ENCODE measurements around the gene ALX1. TPM values are rescaled to one million over a fixed set of nuclear protein-coding genes. Genes with fewer than 3 reads are reported as not detected.

ALX1 gene
- total RNA-seq, 2 donors from 2014 or later, result not detected

DNA sequence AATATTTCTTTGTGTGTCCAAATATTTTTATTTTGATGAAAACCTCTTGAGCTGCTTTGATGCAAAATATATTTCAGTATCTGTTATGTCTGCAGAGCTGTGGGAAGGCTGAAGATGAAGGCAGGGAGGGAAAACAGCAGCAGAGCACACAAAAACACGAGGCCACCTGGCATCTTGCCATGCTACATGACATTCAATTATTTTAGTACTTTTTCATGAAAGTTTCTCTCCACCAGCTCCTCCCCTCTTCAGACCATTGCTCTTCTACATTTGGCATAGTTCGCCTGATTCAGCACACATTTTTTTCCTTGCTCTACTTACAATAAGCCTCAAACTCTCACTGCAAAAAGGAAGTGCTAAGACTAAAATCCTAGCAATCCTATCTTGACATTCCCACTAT, 4.6 kb upstream of the ALX1 start:
- TF ChIP-seq, protein P1, sequence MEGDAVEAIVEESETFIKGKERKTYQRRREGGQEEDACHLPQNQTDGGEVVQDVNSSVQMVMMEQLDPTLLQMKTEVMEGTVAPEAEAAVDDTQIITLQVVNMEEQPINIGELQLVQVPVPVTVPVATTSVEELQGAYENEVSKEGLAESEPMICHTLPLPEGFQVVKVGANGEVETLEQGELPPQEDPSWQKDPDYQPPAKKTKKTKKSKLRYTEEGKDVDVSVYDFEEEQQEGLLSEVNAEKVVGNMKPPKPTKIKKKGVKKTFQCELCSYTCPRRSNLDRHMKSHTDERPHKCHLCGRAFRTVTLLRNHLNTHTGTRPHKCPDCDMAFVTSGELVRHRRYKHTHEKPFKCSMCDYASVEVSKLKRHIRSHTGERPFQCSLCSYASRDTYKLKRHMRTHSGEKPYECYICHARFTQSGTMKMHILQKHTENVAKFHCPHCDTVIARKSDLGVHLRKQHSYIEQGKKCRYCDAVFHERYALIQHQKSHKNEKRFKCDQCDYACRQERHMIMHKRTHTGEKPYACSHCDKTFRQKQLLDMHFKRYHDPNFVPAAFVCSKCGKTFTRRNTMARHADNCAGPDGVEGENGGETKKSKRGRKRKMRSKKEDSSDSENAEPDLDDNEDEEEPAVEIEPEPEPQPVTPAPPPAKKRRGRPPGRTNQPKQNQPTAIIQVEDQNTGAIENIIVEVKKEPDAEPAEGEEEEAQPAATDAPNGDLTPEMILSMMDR (IDR thresholded peaks at IDR 0.05), result no peak
- no peak for TF ChIP-seq POLR2A (IDR thresholded peaks at IDR 0.05)
- no peak for ATAC-seq
- H3K27ac ChIP-seq, result no peak overlapping the region
- 9 to 22% methylated on average over 2 of the region's 2 CpGs for WGBS, 2 donors
- peaks cover 0 to 36% of the 10 kb centered on the region in 2 donors for H3K27me3 ChIP-seq
- H3K36me3 ChIP-seq (replicated peaks in 1 of 2; ENCODE audit: insufficient read depth in 1 of 2, low read depth in 2 of 2), result no peaks in the 10 kb centered on the region
- H3K4me3 ChIP-seq, result no peak overlapping the region
- no peak for DNase-seq
- H3K9me3 ChIP-seq, result peaks cover 0 to 4% (median 0%) of the 10 kb centered on the region in 3 donors
- intact Hi-C loops (cut with DNase I), result no loop called here
- H3K4me1 ChIP-seq, result peaks cover 10% of the 10 kb centered on the region

DNA sequence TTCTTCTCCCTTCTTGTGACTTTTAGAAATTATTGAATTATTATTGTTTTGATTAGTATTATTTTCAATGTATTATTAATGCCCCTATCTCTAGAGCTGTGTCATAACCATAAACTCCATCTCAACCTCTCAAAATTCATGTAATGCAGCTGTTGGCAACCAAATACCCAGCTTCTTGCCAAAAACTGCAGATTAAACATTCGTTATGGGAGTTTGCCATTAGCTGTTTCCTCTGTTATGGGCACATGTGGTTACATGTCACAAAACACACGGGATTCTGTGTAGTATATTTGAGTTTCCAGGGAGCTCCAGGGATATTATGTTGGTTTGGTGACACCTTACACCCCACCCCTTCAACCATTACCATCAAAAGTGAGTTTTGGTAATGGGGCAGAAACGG, 2.8 kb upstream of the ALX1 start:
- intact Hi-C loops (cut with DNase I), result no loop called here
- Histone ChIP-seq H3K36me3 (replicated peaks in 1 of 2; ENCODE audit: insufficient read depth in 1 of 2, low read depth in 2 of 2) (no peaks in the 10 kb centered on the region), H3K4me1 (peaks cover 19% of the 10 kb centered on the region), H3K9me3 (peaks cover 0 to 4% (median 0%) of the 10 kb centered on the region in 3 donors), H3K27ac (no peak overlapping the region), H3K4me3 (no peak overlapping the region), H3K27me3 (peaks cover 0 to 53% of the 10 kb centered on the region in 2 donors)
- no peak for DNase-seq
- WGBS, 2 donors, result 11 to 12% methylated on average over 3 of the region's 3 CpGs
- TF ChIP-seq POLR2A (IDR thresholded peaks at IDR 0.05), result no peak
- TF ChIP-seq, protein P1 (IDR thresholded peaks at IDR 0.05), result no peak
- no peak for ATAC-seq

DNA sequence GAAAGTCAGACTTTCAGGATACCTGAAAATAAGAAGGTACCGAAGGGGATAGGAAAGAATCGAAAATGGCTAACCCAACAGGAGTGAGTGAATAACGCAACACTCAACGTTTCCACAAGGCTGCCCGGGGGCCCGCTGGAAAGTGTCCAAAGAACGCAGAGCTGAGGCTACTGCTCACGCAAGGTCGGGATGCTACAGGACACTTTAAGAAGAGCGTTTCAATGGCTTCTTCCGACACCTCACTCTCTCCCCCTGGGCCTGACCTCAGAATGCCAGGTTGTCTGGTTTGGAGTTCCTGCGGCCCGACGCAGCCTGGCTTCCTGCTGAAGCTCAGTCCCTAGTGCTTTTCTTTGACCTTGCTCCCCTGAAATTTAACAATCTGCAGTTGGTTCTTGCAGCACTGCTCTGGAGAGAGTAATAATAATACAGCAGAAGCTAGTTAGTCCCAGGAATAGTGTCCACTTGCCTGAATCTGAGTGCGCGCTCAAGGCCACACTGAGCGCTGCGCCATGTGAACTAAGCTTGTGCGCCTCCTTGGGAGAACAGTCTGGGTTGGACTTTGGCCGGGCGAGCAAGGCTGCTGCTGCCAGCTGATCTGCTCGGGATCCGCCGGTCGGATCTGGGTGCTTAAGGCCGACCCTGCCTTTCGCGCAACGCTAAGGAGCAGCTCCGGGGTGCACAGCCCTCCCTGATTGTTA, 2.0 kb upstream of the ALX1 start:
- DNase-seq, result peak in 3 of 4 donors; percentile 12 to 36 (median 13)

DNA sequence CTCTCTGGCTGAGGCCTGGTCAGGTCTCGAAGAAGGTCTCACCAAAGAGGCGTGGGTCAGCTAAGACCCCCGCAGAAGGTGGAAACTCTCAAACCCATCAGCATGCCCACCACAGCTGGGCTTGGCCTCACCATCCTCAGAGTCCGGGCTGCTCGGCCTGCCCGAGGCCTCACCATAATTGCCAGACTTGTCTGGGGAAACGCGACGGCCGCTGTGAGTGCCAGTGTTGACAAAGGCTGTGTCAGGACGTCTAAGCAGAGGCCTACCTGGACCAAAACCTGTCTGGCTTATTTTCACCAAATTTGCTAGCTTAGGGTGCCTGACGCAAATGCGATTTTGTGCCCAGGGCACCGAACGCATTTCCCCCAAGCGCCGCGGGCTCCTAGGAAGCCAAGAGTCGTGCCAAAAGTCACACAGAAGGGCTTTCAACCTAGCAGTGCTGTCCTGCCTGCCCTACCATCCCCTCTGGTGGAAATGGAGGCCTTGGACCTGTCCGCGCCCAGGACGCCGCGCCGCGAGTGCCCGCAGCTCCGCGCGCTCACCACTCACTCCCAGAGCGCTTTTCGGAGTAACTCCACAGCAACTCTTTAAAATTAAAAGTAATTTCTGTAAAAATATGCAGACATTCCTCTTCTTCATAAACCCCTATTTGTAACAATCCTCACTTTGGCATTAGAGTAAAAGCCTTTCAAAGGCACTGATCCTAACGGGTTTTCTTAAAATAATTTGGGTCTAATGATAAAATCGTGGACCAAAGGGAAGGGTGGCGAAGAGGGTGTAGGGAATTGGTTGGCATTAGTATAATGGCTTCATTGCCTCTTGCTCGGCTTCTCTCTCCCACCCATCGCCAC, 1.2 kb upstream of the ALX1 start:
- TF ChIP-seq, protein P1 (IDR thresholded peaks at IDR 0.05), result no peak
- no peak for TF ChIP-seq POLR2A (IDR thresholded peaks at IDR 0.05)
- WGBS, 2 donors, result 31 to 42% methylated on average over 35 to 37 of the region's 37 CpGs
- Histone ChIP-seq H3K27ac (no peak overlapping the region), H3K36me3 (replicated peaks in 1 of 2; ENCODE audit: insufficient read depth in 1 of 2, low read depth in 2 of 2) (no peaks in the 10 kb centered on the region), H3K4me1 (peaks cover 19% of the 10 kb centered on the region), H3K4me3 (no peak overlapping the region), H3K27me3 (peaks cover 0 to 52% of the 10 kb centered on the region in 2 donors), H3K9me3 (no peaks in the 10 kb centered on the region)
- intact Hi-C loops (cut with DNase I), result no loop called here
- DNase-seq, result no peak
- no peak for ATAC-seq

More for the DNA sequence above, 2.0 kb upstream of the ALX1 start:
- H3K27ac ChIP-seq, result no peak overlapping the region
- no peaks in the 10 kb centered on the region for H3K36me3 ChIP-seq (replicated peaks in 1 of 2; ENCODE audit: insufficient read depth in 1 of 2, low read depth in 2 of 2)
- H3K4me3 ChIP-seq, result no peak overlapping the region
- peaks cover 19% of the 10 kb centered on the region for H3K4me1 ChIP-seq
- WGBS, 2 donors, result 9 to 15% methylated on average over 22 to 30 of the region's 30 CpGs
- intact Hi-C loops (cut with DNase I), result no loop called here
- H3K27me3 ChIP-seq, result peaks cover 0 to 54% of the 10 kb centered on the region in 2 donors
- H3K9me3 ChIP-seq, result peaks cover 0 to 4% (median 0%) of the 10 kb centered on the region in 3 donors
- TF ChIP-seq POLR2A (IDR thresholded peaks at IDR 0.05), result no peak
- TF ChIP-seq, protein P1 (IDR thresholded peaks at IDR 0.05), result no peak
- ATAC-seq, result no peak

Measured in body of pancreas (tissue), 4 donors.